ENCODE data around the gene PPP2R1B.

GRCh38 chr11:111788464-111788863 is 22.3 kb upstream of the PPP2R1B start:
- TF ChIP-seq POLR2A (IDR thresholded peaks at IDR 0.05): no peak
- no peak for TF ChIP-seq CTCF (IDR thresholded peaks at IDR 0.05)
